Epithelial cell of esophagus (primary cell): ENCODE data around the gene RERG.

ENCODE experiments used
- DNase-seq: peaks from one replicate; pipeline ENCODE4 v3.0.0; 2010; ENCODE audit warnings: low read depth
- H3K4me3 ChIP-seq: 2 replicates; pipeline ENCODE4 v1.5.1; 2011; ENCODE audit warnings: mild to moderate bottlenecking, low read length, control low read depth
- CTCF ChIP-seq: IDR thresholded peaks from 2 replicates; pipeline ENCODE4 v1.5.1; 2011; ENCODE audit warnings: low read depth, mild to moderate bottlenecking, low read length, control low read depth, inconsistent platforms; ENCODE audit not compliant: insufficient read depth; ENCODE audit errors: missing control alignments

The RERG gene

GRCh38 chr12:15194456-15195368, 26.5 kb downstream of the RERG start:
- TF ChIP-seq CTCF, result no peak
- no peak for DNase-seq
- no peak overlapping the region for H3K4me3 ChIP-seq

- DNase-seq, result peak; percentile 50
- no peak for TF ChIP-seq CTCF
- H3K4me3 ChIP-seq, result no peak overlapping the region
Observed at GRCh38 chr12:15193946-15194345, 27.3 kb downstream of the RERG start.

- H3K4me3 ChIP-seq, result no peak overlapping the region
- no peak for TF ChIP-seq CTCF
Observed at GRCh38 chr12:15192720-15193119, 28.5 kb downstream of the RERG start.

GRCh38 chr12:15188127-15188526, 33.1 kb downstream of the RERG start:
- no peak overlapping the region for H3K4me3 ChIP-seq
- DNase-seq, result no peak
- TF ChIP-seq CTCF, result no peak

More at GRCh38 chr12:15192720-15193119, 28.5 kb downstream of the RERG start:
- peak; percentile 63 for DNase-seq

- no peak overlapping the region for H3K4me3 ChIP-seq
- no peak for TF ChIP-seq CTCF
- no peak for DNase-seq
Observed at GRCh38 chr12:15186597-15186996, 34.6 kb downstream of the RERG start.

GRCh38 chr12:15184484-15184883, 36.7 kb downstream of the RERG start:
- no peak for DNase-seq
- no peak for TF ChIP-seq CTCF
- H3K4me3 ChIP-seq, result no peak overlapping the region

GRCh38 chr12:15183821-15184220, 37.4 kb downstream of the RERG start:
- DNase-seq, result no peak
- no peak for TF ChIP-seq CTCF
- no peak overlapping the region for H3K4me3 ChIP-seq
